Measurements from ENCODE around the gene ABCA1.
"Not testable (repeated sequence)": the region's sequence is repeated elsewhere in the genome, so short reads cannot be mapped to it uniquely, and the experiment has no call there.

Gene ABCA1

DNA sequence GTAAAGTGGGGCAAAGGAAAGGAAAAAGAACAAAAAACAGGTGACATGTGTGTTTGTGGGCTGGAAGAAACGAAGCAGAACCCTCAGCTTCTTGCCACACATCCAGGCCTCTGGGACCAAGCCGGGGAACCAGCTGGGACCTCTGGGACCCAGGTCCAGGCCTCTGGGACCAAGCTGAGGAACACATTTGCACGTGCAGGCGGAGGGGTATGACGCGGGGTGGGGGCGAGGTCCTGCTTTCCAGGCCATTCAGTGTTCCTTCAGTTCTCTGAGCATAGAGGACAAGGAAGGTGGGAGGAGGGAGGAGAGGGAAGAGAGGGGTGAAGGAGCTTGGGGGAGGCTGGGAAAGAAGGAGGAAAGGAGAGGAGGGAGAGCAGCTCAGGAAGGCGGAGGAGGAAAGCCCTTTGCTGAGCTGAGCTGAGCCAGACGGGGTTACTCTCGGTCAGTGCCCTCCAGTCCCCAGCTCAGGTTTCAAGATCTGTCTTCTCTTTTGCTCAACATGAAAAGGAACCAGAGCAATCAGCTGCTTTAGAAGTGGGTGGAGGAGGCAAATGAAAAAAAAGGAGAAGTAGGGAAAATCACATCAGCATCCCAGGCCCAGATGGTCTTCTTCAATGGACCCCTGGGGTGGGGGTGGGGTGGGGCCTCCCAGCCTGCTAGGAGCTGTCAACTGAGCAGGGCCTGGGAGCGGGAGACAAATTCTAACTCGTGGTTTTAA lies 59.1 kb downstream of the ABCA1 start:
- no peak for DNase-seq

GRCh38 chr9:104868303-104868686 lies 59.7 kb downstream of the ABCA1 start:
- DNase-seq, result no peak

GRCh38 chr9:104866191-104866590 lies 61.8 kb downstream of the ABCA1 start:
- DNase-seq, result no peak

DNA sequence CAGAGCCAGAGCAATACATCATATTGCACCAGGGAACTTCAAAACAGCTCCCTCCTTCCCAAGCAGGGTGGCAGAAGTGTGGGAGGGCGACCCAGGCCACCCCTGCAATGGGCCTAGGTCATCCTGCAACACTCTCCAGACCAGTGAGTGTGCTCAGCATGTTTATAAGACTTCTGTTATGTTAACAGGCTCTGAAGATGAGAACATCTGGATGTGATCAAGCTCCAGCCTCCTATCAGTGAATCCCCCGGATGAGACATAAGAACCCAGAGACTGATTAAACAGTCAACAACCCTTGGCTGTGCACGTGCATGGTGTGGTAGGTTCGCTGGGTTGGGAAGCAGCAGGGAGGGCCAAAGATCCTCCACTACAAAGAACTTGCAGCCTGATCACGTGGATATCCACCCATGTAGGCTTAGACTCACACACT lies 63.3 kb downstream of the ABCA1 start:
- no peak for DNase-seq

- DNase-seq, result peak; percentile 57
These were observed 64.6 kb downstream of the ABCA1 start for GRCh38 chr9:104863180-104863883.

DNA sequence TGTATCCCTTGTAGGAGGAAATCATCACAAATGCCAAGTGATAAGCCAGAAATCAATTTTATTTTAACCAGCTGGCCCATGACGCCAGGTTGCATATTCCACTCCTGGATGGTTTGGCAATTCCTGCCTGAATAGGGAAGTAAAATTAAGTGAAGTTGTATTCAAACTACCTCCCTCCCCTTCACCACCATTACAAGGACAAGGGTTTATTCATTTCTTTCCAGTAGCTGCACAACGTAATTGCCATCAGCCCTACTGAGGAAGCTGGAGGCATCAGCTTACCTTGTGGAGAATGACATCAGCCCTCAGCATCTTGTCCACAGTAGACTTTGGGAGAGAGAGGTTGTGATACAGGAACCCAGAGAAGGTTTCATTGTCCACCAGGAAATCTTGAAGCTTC lies 66.6 kb downstream of the ABCA1 start:
- DNase-seq, result no peak

DNA sequence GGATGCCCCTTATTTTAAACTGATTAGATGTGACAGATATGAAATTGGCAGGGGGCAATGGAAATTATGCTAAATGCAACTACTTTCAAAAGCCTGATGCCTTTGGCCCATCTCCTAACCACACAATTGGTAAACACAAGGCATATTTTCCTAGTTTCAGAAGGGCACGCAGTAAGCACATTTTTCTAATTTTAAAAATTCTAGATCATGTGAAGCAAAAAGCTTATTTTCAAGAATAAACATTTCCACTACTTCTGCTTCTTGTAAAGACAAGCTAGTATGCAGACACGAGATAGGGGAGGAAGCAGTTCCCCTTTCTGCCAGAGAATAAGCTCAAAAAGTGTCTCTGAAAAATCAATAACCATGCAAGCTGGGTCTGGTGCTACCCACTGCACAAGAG lies 67.7 kb downstream of the ABCA1 start:
- DNase-seq, result no peak

- no peak for DNase-seq
These were observed 69.1 kb downstream of the ABCA1 start for GRCh38 chr9:104858846-104859245.

DNA sequence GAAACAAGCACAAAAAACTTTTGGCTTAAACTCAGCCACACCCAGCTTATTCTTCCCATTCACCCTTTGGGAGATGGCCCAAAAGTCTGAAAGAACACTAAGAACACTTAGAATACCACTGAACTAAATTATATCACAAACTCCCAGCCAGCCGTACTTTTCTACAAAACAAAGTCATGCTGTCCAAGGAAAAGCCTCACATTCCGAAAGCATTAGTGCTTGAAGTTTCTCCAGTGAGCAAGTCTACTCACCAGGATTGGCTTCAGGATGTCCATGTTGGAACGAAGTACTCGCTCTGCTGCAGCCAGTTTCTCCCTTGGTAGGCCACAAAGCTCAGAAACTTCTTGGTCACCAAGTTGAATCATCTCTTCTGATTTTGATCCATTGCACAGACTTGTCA lies 69.7 kb downstream of the ABCA1 start:
- DNase-seq, result no peak

- no peak for DNase-seq
These were observed 71.5 kb downstream of the ABCA1 start for GRCh38 chr9:104856413-104856941.

DNA sequence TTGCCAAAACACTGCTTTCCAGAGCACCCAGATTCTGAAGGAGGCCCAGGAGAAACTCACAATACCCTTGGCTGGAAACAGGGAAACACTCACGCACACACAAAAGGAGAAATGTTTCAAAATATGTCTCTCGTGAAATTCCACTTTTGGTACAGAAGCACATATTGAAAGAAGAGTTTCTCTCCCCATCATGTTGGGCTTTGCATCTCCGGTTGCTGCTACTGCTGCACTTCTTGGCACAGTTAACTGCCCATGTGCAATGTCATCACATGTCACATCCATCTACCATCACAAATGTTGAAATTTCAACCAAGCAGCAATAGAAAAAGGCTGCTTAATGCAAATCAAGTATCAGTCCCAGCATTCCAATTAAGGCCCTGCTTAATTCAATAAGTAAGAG lies 72.1 kb downstream of the ABCA1 start:
- no peak for DNase-seq

- not testable (repeated sequence) for DNase-seq
These were observed 72.7 kb downstream of the ABCA1 start for GRCh38 chr9:104855258-104855657.

DNA sequence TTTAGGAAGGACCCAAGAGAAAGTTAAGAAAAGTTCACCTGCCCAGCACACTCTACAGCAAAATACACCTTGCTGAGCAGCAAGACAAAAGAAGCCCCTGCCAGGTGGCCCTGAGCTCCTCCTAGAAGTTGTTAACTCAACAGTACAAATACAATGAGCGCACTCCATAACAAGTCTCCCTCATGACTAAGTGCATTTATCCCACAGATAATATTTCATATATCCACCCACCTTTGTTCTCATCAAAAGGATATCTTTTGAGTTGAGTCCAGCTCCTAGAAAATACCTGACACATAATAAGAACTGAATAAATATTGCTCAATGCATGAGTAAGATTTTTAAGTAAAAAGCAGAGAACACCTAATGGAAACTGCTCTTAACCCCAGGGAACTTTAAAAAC lies 73.3 kb downstream of the ABCA1 start:
- DNase-seq, result no peak

GRCh38 chr9:104853683-104854082 lies 74.3 kb downstream of the ABCA1 start:
- DNase-seq, result no peak

GRCh38 chr9:104853159-104853558 lies 74.8 kb downstream of the ABCA1 start:
- DNase-seq, result no peak

GRCh38 chr9:104851546-104851920 lies 76.4 kb downstream of the ABCA1 start:
- DNase-seq, result no peak

- DNase-seq, result no peak
These were observed 77.0 kb downstream of the ABCA1 start for GRCh38 chr9:104850786-104851545.

DNA sequence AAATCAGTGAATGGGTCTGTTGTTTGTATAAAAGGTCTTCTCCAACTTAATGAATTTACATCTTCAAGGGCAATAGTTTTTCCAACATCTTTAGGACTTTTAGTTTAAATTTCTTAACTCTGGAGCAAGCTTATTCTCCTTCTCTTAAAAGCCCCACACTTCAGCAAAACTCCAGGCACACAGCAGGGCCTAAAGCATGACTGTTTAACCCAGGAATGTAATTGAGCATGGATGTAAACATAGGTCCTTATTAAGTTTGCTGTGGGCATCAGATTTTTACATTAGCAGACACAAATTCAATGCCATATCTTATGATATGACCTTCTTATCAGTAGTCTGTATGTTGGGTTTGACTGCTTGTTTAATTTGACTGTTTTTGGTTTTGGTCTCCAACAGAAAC lies 78.9 kb downstream of the ABCA1 start:
- no peak for DNase-seq

GRCh38 chr9:104844710-104845109 lies 83.2 kb downstream of the ABCA1 start:
- DNase-seq, result no peak

DNA sequence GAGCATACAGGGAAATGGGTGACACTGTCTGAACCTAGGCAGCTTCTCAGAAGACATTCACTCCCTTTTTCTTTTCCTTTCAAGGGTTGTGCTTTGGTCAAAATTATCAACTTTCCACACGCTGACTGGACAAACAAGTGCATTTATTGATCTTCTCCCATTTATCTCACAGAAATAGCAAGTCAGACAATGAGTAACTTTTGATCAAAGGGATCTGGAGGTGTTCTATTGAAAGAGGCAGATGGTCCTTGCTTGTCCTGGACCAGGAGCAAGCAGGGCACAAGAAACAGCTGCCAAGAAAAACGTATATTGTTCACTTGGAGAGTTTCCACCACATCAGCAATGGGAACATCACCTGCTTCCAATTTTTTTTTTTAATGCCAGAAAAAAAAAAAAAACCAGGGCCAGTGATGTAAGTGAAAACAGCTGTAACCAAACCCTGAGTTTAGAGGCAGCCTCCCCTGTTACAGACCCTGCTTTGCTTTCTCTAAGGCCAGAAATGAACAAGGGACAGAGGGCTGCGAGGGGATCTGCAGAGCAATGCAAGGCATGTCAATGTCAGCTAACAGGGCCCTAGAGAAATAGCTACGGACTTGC lies 84.2 kb downstream of the ABCA1 start:
- no peak for DNase-seq

GRCh38 chr9:104842698-104843097 lies 85.3 kb downstream of the ABCA1 start:
- no peak for DNase-seq

- DNase-seq, result no peak
These were observed 86.3 kb downstream of the ABCA1 start for GRCh38 chr9:104841601-104842141.

GRCh38 chr9:104838958-104839357 lies 89.0 kb downstream of the ABCA1 start:
- no peak for DNase-seq

All from CD4-positive, alpha-beta T cell treated with Interleukin-6 for 4 hours (primary cell).